Peyer's patch (tissue), 4 donors: ENCODE measurements around the gene FAM50B. TPM values are rescaled to one million over a fixed set of nuclear protein-coding genes. Genes with fewer than 3 reads are reported as not detected.

Source experiments
- DNase-seq, 3 donors: peaks; one replicate each; pipeline ENCODE4 v3.0.0-alpha.2; 2017 to 2019
- H3K27ac ChIP-seq, 4 donors: fragments of 200-600 bp; sonication (generic); one replicate each; pipeline ENCODE4 v1.5.1; 2016 to 2019
- H3K27me3 ChIP-seq, 2 donors: fragments of 200-600 bp; sonication (generic); one replicate each; pipeline ENCODE4 v1.5.1; 2019
- H3K36me3 ChIP-seq, 3 donors: fragments of 200-600 bp; sonication (generic); one replicate each; pipeline ENCODE4 v1.5.1; 2016 to 2019
- H3K4me1 ChIP-seq, 4 donors: fragments of 200-600 bp; sonication (generic); one replicate each; pipeline ENCODE4 v1.5.1; 2016 to 2019
- H3K4me3 ChIP-seq, 4 donors: fragments of 200-600 bp; sonication (generic); 1 replicate in 3 of 4; 2 replicates in 1 of 4; pipeline ENCODE4 v1.5.1; 2016 to 2019; ENCODE audit warnings: mild to moderate bottlenecking in 1 of 4
- H3K9me3 ChIP-seq, 4 donors: fragments of 200-600 bp; sonication (generic); one replicate each; pipeline ENCODE4 v1.5.1; 2016 to 2019; ENCODE audit warnings: mild to moderate bottlenecking in 1 of 4
- POLR2A ChIP-seq, 2 donors: fragments of 450-650 bp; IDR thresholded peaks; one replicate each; pipeline ENCODE4 v1.5.1; 2017; ENCODE audit warnings: antibody characterized with exemption in 2 of 2, mild to moderate bottlenecking in 2 of 2, moderate library complexity in 2 of 2
- total RNA-seq, 4 donors: library from RNA; depleted of rRNA; stranded (reverse); fragments of >200 nt; gene quantifications; one replicate each; pipeline ENCODE4 v1.1.0, GENCODE V29; 2016
- TF ChIP-seq, protein P1 (sequence below), 6 experiments: fragments of 450-650 bp in 4 of 6; fragments of 200-600 bp in 2 of 6; sonication (generic) in 1 of 6; IDR thresholded peaks; one replicate each; pipeline ENCODE4 v1.5.1; 2017 to 2019; ENCODE audit warnings: antibody characterized with exemption in 6 of 6, mild to moderate bottlenecking in 3 of 6, moderate library complexity in 1 of 6

FAM50B gene
- total RNA-seq, 4 donors from 2014 or later = 3.3 to 10.7 (median 4.7) TPM

DNA sequence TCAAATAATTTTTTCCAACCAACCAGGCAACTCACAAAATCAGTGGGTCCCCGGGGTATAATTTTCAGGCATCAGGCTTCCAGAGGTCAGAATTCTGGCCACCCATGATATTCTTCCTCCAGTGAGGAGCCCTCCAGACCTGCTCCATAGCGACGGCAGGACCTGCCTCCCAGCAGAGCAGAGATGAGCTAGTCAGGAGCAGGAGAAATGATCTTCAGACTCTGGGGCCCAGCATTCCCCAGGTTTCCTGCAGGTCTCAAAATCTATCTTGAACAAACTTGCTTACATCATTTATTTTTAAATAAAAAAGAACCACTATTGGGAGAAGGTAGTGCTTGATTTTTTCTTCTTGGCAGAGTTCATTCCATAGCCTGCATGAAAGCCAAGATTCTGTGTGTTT, 44.7 kb downstream of the FAM50B start:
- no peaks in the 10 kb centered on the region for H3K36me3 ChIP-seq
- no peak overlapping the region for H3K27ac ChIP-seq
- no peaks in the 10 kb centered on the region for H3K4me1 ChIP-seq
- no peaks in the 10 kb centered on the region for H3K27me3 ChIP-seq
- H3K9me3 ChIP-seq = no peaks in the 10 kb centered on the region
- TF ChIP-seq POLR2A (IDR thresholded peaks at IDR 0.05) = no peak
- TF ChIP-seq, protein P1, sequence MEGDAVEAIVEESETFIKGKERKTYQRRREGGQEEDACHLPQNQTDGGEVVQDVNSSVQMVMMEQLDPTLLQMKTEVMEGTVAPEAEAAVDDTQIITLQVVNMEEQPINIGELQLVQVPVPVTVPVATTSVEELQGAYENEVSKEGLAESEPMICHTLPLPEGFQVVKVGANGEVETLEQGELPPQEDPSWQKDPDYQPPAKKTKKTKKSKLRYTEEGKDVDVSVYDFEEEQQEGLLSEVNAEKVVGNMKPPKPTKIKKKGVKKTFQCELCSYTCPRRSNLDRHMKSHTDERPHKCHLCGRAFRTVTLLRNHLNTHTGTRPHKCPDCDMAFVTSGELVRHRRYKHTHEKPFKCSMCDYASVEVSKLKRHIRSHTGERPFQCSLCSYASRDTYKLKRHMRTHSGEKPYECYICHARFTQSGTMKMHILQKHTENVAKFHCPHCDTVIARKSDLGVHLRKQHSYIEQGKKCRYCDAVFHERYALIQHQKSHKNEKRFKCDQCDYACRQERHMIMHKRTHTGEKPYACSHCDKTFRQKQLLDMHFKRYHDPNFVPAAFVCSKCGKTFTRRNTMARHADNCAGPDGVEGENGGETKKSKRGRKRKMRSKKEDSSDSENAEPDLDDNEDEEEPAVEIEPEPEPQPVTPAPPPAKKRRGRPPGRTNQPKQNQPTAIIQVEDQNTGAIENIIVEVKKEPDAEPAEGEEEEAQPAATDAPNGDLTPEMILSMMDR (IDR thresholded peaks at IDR 0.05) = no peak
- peak in 1 of 3 donors; percentile 9 for DNase-seq
- no peak overlapping the region for H3K4me3 ChIP-seq

- Histone ChIP-seq H3K27ac (no peak overlapping the region), H3K36me3 (no peaks in the 10 kb centered on the region), H3K9me3 (no peaks in the 10 kb centered on the region), H3K27me3 (no peaks in the 10 kb centered on the region), H3K4me3 (no peak overlapping the region), H3K4me1 (no peaks in the 10 kb centered on the region)
- no peak for DNase-seq
- no peak for TF ChIP-seq POLR2A (IDR thresholded peaks at IDR 0.05)
These were observed 45.6 kb downstream of the FAM50B start for GRCh38 chr6:3894590-3895311.

DNA sequence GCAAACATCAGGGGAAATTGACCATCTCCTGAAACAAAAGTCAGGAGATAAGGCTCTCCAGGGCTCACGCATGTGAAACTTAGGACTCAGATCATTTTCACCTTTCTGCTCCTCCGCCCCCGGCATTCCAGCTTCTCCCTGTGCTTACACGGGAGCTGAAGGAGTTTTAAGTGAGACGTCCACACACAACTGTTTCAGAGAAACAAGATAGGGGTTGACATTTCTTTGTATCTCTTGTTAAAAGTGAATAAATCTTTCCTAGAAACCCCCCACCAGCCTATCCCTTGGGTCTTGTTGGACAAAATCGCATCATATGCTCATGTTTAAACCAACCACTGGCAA, 46.1 kb downstream of the FAM50B start:
- H3K4me1 ChIP-seq = no peaks in the 10 kb centered on the region
- H3K4me3 ChIP-seq = no peak overlapping the region
- H3K27me3 ChIP-seq = no peaks in the 10 kb centered on the region
- no peaks in the 10 kb centered on the region for H3K36me3 ChIP-seq
- TF ChIP-seq, protein P1 (IDR thresholded peaks at IDR 0.05) = no peak
- no peak for TF ChIP-seq POLR2A (IDR thresholded peaks at IDR 0.05)
- no peaks in the 10 kb centered on the region for H3K9me3 ChIP-seq
- H3K27ac ChIP-seq = no peak overlapping the region
- DNase-seq = no peak

DNA sequence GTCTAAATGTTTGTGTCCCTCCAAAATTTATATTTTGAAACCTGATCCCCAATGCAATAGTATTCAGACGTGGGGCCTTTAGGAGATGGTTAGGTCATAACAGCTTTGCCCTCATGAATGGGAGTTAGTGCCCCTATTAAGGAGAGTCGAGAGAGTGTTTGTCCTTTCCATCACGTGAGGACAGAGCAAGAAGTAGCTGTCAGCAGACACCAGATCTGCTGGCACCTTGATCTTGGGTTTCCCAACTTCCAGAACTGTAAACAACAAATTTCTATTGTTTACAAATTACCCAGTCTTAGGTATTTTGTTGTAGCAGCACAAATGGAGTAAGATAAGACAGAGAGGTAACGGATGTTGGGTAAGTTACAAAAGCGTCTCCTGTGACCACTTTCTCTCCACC, 46.6 kb downstream of the FAM50B start:
- H3K27ac ChIP-seq = no peak overlapping the region
- no peaks in the 10 kb centered on the region for H3K9me3 ChIP-seq
- TF ChIP-seq, protein P1 (IDR thresholded peaks at IDR 0.05) = no peak
- no peak for TF ChIP-seq POLR2A (IDR thresholded peaks at IDR 0.05)
- H3K4me3 ChIP-seq = no peak overlapping the region
- no peaks in the 10 kb centered on the region for H3K36me3 ChIP-seq
- no peaks in the 10 kb centered on the region for H3K27me3 ChIP-seq
- no peaks in the 10 kb centered on the region for H3K4me1 ChIP-seq
- no peak for DNase-seq

- Histone ChIP-seq H3K9me3 (no peaks in the 10 kb centered on the region), H3K27ac (no peak overlapping the region), H3K4me1 (no peaks in the 10 kb centered on the region), H3K27me3 (no peaks in the 10 kb centered on the region), H3K4me3 (no peak overlapping the region), H3K36me3 (no peaks in the 10 kb centered on the region)
- DNase-seq = no peak
- no peak for TF ChIP-seq POLR2A (IDR thresholded peaks at IDR 0.05)
- TF ChIP-seq, protein P1 (IDR thresholded peaks at IDR 0.05) = no peak
These were observed 49.3 kb downstream of the FAM50B start for GRCh38 chr6:3898265-3898994.

DNA sequence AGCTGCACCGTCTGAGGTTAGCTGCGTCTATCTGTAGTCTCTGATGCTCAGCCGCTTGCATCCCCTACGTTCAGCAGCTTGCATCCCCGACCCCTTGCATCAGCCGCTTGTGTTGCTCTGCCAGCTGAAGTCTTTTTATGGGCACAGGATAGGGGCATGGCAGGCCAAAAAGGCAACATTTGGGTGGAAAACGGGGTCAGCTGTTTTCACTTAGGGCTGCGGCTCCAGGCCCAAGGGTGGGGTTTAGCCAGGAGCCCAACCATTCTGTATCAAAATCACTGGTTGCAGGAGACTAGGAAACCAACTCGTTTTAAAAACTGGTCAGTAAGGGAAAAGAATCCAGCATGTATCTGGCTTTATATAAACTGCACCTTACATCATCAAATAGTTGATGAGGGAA, 49.9 kb downstream of the FAM50B start:
- Histone ChIP-seq H3K4me1 (no peaks in the 10 kb centered on the region), H3K4me3 (no peak overlapping the region), H3K9me3 (no peaks in the 10 kb centered on the region), H3K27me3 (no peaks in the 10 kb centered on the region), H3K36me3 (no peaks in the 10 kb centered on the region), H3K27ac (no peak overlapping the region)
- DNase-seq = peak in 1 of 3 donors; percentile 18
- no peak for TF ChIP-seq POLR2A (IDR thresholded peaks at IDR 0.05)
- TF ChIP-seq, protein P1 (IDR thresholded peaks at IDR 0.05) = no peak
